GM12878 (cell line): Measurements from ENCODE around the gene B4GALNT4. TPM values are rescaled to one million over a fixed set of nuclear protein-coding genes. Genes with fewer than 3 reads are reported as not detected.

Experiments used
- ATAC-seq: fragments of 200-7000 bp; cut with Tn5 transposase; 3 replicates; pipeline ENCODE4 v1.9.1; 2020; ENCODE audit warnings: mild to moderate bottlenecking, moderate library complexity
- BruUV-seq: library from RNA; stranded (reverse); fragments of 400-500 nt; replicated peaks from 2 replicates; lab custom pipeline; 2021; lab: Mats Ljungman, UMichigan
- CTCF ChIA-PET: fragments of 300-600 bp; sonication (Branson Sonifier 250); formaldehyde crosslinking; extraction: SDS; loops from one replicate; lab custom pipeline; 2021; ENCODE audit warnings: inconsistent platforms; lab: Yijun Ruan, JAX
- POLR2A ChIA-PET: fragments of 350-600 bp; formaldehyde crosslinking; extraction: SDS; loops from one replicate; lab custom pipeline; 2021; ENCODE audit warnings: inconsistent platforms; lab: Charles Lee
- RAD21 ChIA-PET: fragments of 300-600 bp; sonication (Branson Sonifier 250); formaldehyde crosslinking; loops from one replicate; lab custom pipeline; 2023; ENCODE audit warnings: antibody characterized with exemption; ENCODE audit not compliant: unreplicated experiment; lab: Charles Lee
- SMC1A ChIA-PET: fragments of 300-600 bp; sonication (Branson Sonifier 250); formaldehyde crosslinking; loops from one replicate; lab custom pipeline; 2023; ENCODE audit not compliant: unreplicated experiment, uncharacterized antibody; lab: Charles Lee
- DNase-seq: peaks from one replicate; pipeline ENCODE4 v3.0.0-alpha.2; 2011; ENCODE audit warnings: low read depth, low spot score
- FAIRE-seq: peaks from 3 replicates; lab custom pipeline; 2011; peaks lifted over from hg19 to GRCh38; lab: Jason Lieb, UNC
- H2AFZ ChIP-seq: 2 replicates; pipeline ENCODE4 v1.6.0; 2011; ENCODE audit warnings: low read depth, low read length, control low read depth; ENCODE audit not compliant: control insufficient read depth
- H3K27ac ChIP-seq: 2 replicates; pipeline ENCODE4 v1.5.1; 2011; ENCODE audit warnings: control low read depth; ENCODE audit not compliant: control insufficient read depth, insufficient read depth
- H3K27me3 ChIP-seq, 2 experiments: replicated peaks in 1 of 2; 2 replicates each; pipeline versions ENCODE4 v1.6.0 to v1.6.1; 2011; ENCODE audit warnings: low read length in 1 of 2; ENCODE audit not compliant: control insufficient read depth in 2 of 2, insufficient read depth in 2 of 2
- H3K36me3 ChIP-seq, 2 experiments: 2 replicates each; pipeline ENCODE4 v1.5.1; 2011; ENCODE audit warnings: low read length in 1 of 2; ENCODE audit not compliant: control insufficient read depth in 2 of 2, insufficient read depth in 2 of 2
- H3K4me1 ChIP-seq: 2 replicates; pipeline ENCODE4 v1.6.1; 2011; ENCODE audit warnings: mild to moderate bottlenecking, low read length, moderate library complexity, mixed read lengths; ENCODE audit not compliant: control insufficient read depth, insufficient read depth
- H3K4me2 ChIP-seq: 2 replicates; pipeline ENCODE4 v1.6.0; 2011; ENCODE audit warnings: control low read depth; ENCODE audit not compliant: control insufficient read depth, insufficient read depth
- H3K4me3 ChIP-seq: fragments of 200-600 bp; sonication (generic); 2 replicates; pipeline ENCODE4 v1.5.1; 2016
- H3K79me2 ChIP-seq: 2 replicates; pipeline ENCODE4 v1.6.0; 2011; ENCODE audit warnings: low read length; ENCODE audit not compliant: control insufficient read depth, insufficient read depth
- H3K9ac ChIP-seq: 2 replicates; pipeline ENCODE4 v1.8.0; 2011; ENCODE audit warnings: low read length, control low read depth, mixed read lengths; ENCODE audit not compliant: control insufficient read depth, insufficient read depth
- H3K9me3 ChIP-seq: replicated peaks from 3 replicates; pipeline ENCODE4 v1.5.1; 2011; ENCODE audit warnings: mild to moderate bottlenecking, low read length; ENCODE audit not compliant: control insufficient read depth, insufficient read depth
- H4K20me1 ChIP-seq: 2 replicates; pipeline ENCODE4 v1.6.0; 2011; ENCODE audit not compliant: control insufficient read depth, insufficient read depth
- CTCF ChIP-seq, 3 experiments: IDR thresholded peaks in 2 of 3; conservative IDR thresholded peaks in 1 of 3; 2 replicates each; pipeline ENCODE4 v1.5.1; 2011; ENCODE audit warnings: low read depth in 3 of 3, low read length in 3 of 3, mild to moderate bottlenecking in 3 of 3, control low read depth in 2 of 3, moderate library complexity in 2 of 3, inconsistent platforms in 1 of 3, mixed read lengths in 1 of 3; ENCODE audit not compliant: control insufficient read depth in 2 of 3, insufficient read depth in 1 of 3; ENCODE audit errors: extremely low read depth in 1 of 3
- GABPA ChIP-seq: IDR thresholded peaks from 2 replicates; pipeline ENCODE4 v1.6.1; 2014; ENCODE audit warnings: antibody characterized with exemption, low read depth, mild to moderate bottlenecking, inconsistent platforms
- HDAC2 ChIP-seq: fragments of 200-600 bp; sonication (generic); IDR thresholded peaks from 2 replicates; pipeline ENCODE4 v1.6.1; 2017
- MYC ChIP-seq: IDR thresholded peaks from 2 replicates; pipeline ENCODE4 v1.6.1; 2011; ENCODE audit warnings: mild to moderate bottlenecking, low read length, moderate library complexity, inconsistent platforms; ENCODE audit not compliant: insufficient read depth, insufficient replicate concordance, insufficient read length, severe bottlenecking
- TARDBP ChIP-seq: IDR thresholded peaks from 2 replicates; pipeline ENCODE4 v1.6.1; 2016; ENCODE audit warnings: borderline replicate concordance
- WGBS: methylation state at CpG from one replicate; pipeline ENCODE4 v1.1.6; 2016; ENCODE audit warnings: low lambda C conversion rate; ENCODE audit not compliant: insufficient replicate concordance, insufficient coverage; ENCODE audit errors: missing lambda C conversion rate; 5-methylcytosine and 5-hydroxymethylcytosine counted together
- in situ Hi-C: fragments of 300-500 bp; cut with MboI; formaldehyde crosslinking; loops from 9 replicates; pipeline ENCODE4 v1.14.3; 2018; ENCODE audit warnings: mixed read lengths
- intact Hi-C: fragments of 100-400 bp; cut with micrococcal nuclease; formaldehyde crosslinking; loops from one replicate; pipeline ENCODE4 v1.14.2; 2022; ENCODE audit not compliant: unreplicated experiment
- polyA plus RNA-seq, 11 experiments: library from polyadenylated mRNA; depleted of rRNA in 4 of 11; unstranded in 6 of 11; stranded (reverse) in 5 of 11; fragments of >200 nt; fragmentation: Nextera tagmentation in 4 of 11; fragmentation: Illumina TruSeq in 1 of 11; extraction: Ambion mirVana in 4 of 11; extraction: Trizol in 1 of 11; gene quantifications; 1 replicate in 1 of 11; 2 replicates in 10 of 11; pipeline versions ENCODE4 v1.2.1 to v1.2.3, GENCODE V29; 2011 to 2016; ENCODE audit warnings: inconsistent platforms in 2 of 11, missing spikeins in 2 of 11, low read depth in 1 of 11
- total RNA-seq, 4 experiments: library from RNA; depleted of rRNA in 3 of 4; stranded (reverse); fragments of >200 nt in 3 of 4; fragmentation: Illumina TruSeq in 1 of 4; extraction: Trizol in 1 of 4; gene quantifications; 2 replicates each; pipeline versions ENCODE4 v1.2.1 to v1.2.3, GENCODE V29; 2013 to 2021

The B4GALNT4 gene
- total and polyA plus RNA-seq, 10 of the 15 experiments (the other 5 are each of a cell fraction or from before 2014, with no cell fraction given): 0.04 to 0.82 (median 0.40) TPM; not detected in 6

DNA sequence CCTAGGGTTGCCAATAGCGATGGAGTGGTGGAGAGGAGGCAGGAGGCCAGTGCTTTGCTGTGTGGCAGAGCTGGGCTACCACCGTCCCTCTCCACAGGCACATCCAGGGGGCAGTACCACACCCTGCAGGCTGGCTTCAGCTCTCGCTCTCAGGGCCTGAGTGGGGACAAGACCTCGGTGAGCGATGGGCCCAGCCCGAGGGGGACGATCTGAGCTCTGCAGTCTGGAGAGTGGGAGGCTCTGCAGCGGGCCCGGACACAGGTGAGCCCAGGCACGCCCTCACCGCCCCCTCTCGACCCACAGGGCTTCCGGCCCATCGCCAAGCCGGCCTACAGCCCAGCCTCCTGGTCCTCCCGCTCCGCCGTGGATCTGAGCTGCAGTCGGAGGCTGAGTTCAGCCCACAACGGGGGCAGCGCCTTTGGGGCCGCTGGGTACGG is 27.2 kb downstream of the B4GALNT4 start:
- DNase-seq (no peak), ATAC-seq (peak; percentile 75), FAIRE-seq (no peak)
- in situ Hi-C loops (no loop called here), intact Hi-C loops (no loop called here)
- Histone ChIP-seq H3K4me1 (no peaks in the 10 kb centered on the region), H3K79me2 (no peaks in the 10 kb centered on the region), H3K4me3 (no peak overlapping the region), H3K36me3 (no peaks in the 10 kb centered on the region), H3K27me3 (no peaks in the 10 kb centered on the region), H3K4me2 (peak overlapping the region; percentile 33; the same call in 1 of the 2 replicates), H3K27ac (no peak overlapping the region), H3K9me3 (no peaks in the 10 kb centered on the region; the same call in 2 of the 3 replicates), H4K20me1 (no peaks in the 10 kb centered on the region), H3K9ac (no peak overlapping the region), H2AFZ (no peak overlapping the region)
- TF ChIP-seq HDAC2 (no peak), TARDBP (no peak), MYC (no peak), GABPA (no peak), CTCF (IDR thresholded peaks at IDR 0.05 in 2 of 3, conservative IDR thresholded peaks at IDR 0.05 in 1 of 3; ENCODE audit: control insufficient read depth in 2 of 3, extremely low read depth in 1 of 3, insufficient read depth in 1 of 3, low read depth in 3 of 3, low read length in 3 of 3) (peak in 2 of 3 experiments; percentile 18 to 28; a peak in 2 of 6 replicates)
- POLR2A ChIA-PET: no interaction called here
- RAD21 ChIA-PET: interaction anchor here (1.1 to 1.3 kb wide), 2 partner anchors 52 to 129 kb away, joined by 3 to 4 read pairs; no protein-coding TSS in a partner anchor
- BruUV-seq: no TSS peak
- CTCF ChIA-PET: interaction anchor here (0.8 to 1.4 kb wide), 5 partner anchors 52 to 146 kb away, joined by 3 to 10 read pairs (median 3); partner anchors contain the start of gene PTDSS2
- 32% methylated on average over 20 of the region's 23 CpGs for WGBS
- SMC1A ChIA-PET: interaction anchor here (1.7 kb wide), 1 partner anchor 145 kb away, joined by 5 read pairs; no protein-coding TSS in a partner anchor
